Bronchial epithelial cell (primary cell): ENCODE data around the gene SON. TPM values are rescaled to one million over a fixed set of nuclear protein-coding genes. Genes with fewer than 3 reads are reported as not detected.

ENCODE experiments used
- DNase-seq: peaks from one replicate; pipeline ENCODE4 v3.0.0-alpha.2; 2010; ENCODE audit warnings: low read depth
- FAIRE-seq: peaks from 2 replicates; lab custom pipeline; 2011; peaks lifted over from hg19 to GRCh38; lab: Jason Lieb, UNC
- H3K27me3 ChIP-seq: 2 replicates; pipeline ENCODE4 v1.5.1; 2011; ENCODE audit warnings: low read length; ENCODE audit not compliant: control insufficient read depth, insufficient read depth
- H3K36me3 ChIP-seq: 2 replicates; pipeline ENCODE4 v1.5.1; 2011; ENCODE audit warnings: low read length; ENCODE audit not compliant: control insufficient read depth, insufficient read depth
- H3K4me3 ChIP-seq: 2 replicates; pipeline ENCODE4 v1.5.1; 2011; ENCODE audit warnings: mild to moderate bottlenecking, low read depth, low read length, control low read depth
- CTCF ChIP-seq: IDR thresholded peaks from 2 replicates; pipeline ENCODE4 v1.5.1; 2011; ENCODE audit warnings: mild to moderate bottlenecking, moderate library complexity, low read length, control low read depth, inconsistent platforms; ENCODE audit not compliant: insufficient read depth, severe bottlenecking
- total RNA-seq: library from RNA; depleted of rRNA; stranded (reverse); fragments of >200 nt; gene quantifications from 2 replicates; pipeline ENCODE4 v1.2.1, GENCODE V29; 2014

The SON gene
- total RNA-seq, 1 donor from 2014 or later = 105 TPM

- no peak for DNase-seq
- FAIRE-seq = no peak
- Histone ChIP-seq H3K36me3 (peaks cover 18% of the 10 kb centered on the region), H3K4me3 (no peak overlapping the region), H3K27me3 (no peaks in the 10 kb centered on the region)
- TF ChIP-seq CTCF = no peak
Measured at GRCh38 chr21:33510826-33511225, 32.0 kb upstream of the SON start.

GRCh38 chr21:33511639-33512038 lies 31.2 kb upstream of the SON start:
- Histone ChIP-seq H3K4me3 (no peak overlapping the region), H3K36me3 (peaks cover 20% of the 10 kb centered on the region), H3K27me3 (no peaks in the 10 kb centered on the region)
- no peak for TF ChIP-seq CTCF
- FAIRE-seq (no peak), DNase-seq (no peak)

- H3K27me3 ChIP-seq = no peaks in the 10 kb centered on the region
- peaks cover 22% of the 10 kb centered on the region for H3K36me3 ChIP-seq
- no peak for DNase-seq
- H3K4me3 ChIP-seq = no peak overlapping the region
- TF ChIP-seq CTCF = no peak
- FAIRE-seq = no peak
Measured at GRCh38 chr21:33512481-33512880, 30.4 kb upstream of the SON start.

GRCh38 chr21:33514229-33514628 lies 28.6 kb upstream of the SON start:
- Histone ChIP-seq H3K4me3 (no peak overlapping the region), H3K36me3 (peaks cover 21% of the 10 kb centered on the region), H3K27me3 (no peaks in the 10 kb centered on the region)
- no peak for TF ChIP-seq CTCF
- DNase-seq = no peak
- FAIRE-seq = no peak

GRCh38 chr21:33518899-33519298 lies 23.9 kb upstream of the SON start:
- DNase-seq = no peak
- Histone ChIP-seq H3K4me3 (no peak overlapping the region), H3K36me3 (peaks cover 16% of the 10 kb centered on the region), H3K27me3 (no peaks in the 10 kb centered on the region)
- TF ChIP-seq CTCF = no peak
- no peak for FAIRE-seq

- Histone ChIP-seq H3K4me3 (no peak overlapping the region), H3K27me3 (no peaks in the 10 kb centered on the region), H3K36me3 (peaks cover 8% of the 10 kb centered on the region)
- DNase-seq (no peak), FAIRE-seq (no peak)
- no peak for TF ChIP-seq CTCF
Measured at GRCh38 chr21:33522297-33522952, 20.4 kb upstream of the SON start.
